Smooth muscle cell (in vitro differentiated cells): ENCODE measurements around the gene IL10RA. TPM values are rescaled to one million over a fixed set of nuclear protein-coding genes. Genes with fewer than 3 reads are reported as not detected.
A peak's percentile ranks its signal among the peaks of the same experiment; 100 is the strongest.

Experiments
- DNase-seq: peaks from one replicate; lab custom pipeline; 2025; ENCODE audit not compliant: unreplicated experiment; lab: John Stamatoyannopoulos, UW
- H2AFZ ChIP-seq: fragments of 200-600 bp; sonication (generic); 2 replicates; pipeline ENCODE4 v1.6.0; 2016; ENCODE audit warnings: antibody characterized with exemption, low read depth, mild to moderate bottlenecking
- H3F3A ChIP-seq: fragments of 200-600 bp; sonication (generic); 2 replicates; pipeline ENCODE4 v1.6.0; 2017; ENCODE audit warnings: antibody characterized with exemption, low read depth
- H3K27ac ChIP-seq: fragments of 200-600 bp; sonication (generic); 2 replicates; pipeline ENCODE4 v1.5.1; 2016; ENCODE audit warnings: low read depth, mild to moderate bottlenecking
- H3K27me3 ChIP-seq: fragments of 200-600 bp; sonication (generic); 2 replicates; pipeline ENCODE4 v1.6.1; 2016; ENCODE audit warnings: low read depth, mild to moderate bottlenecking
- H3K36me3 ChIP-seq: fragments of 200-600 bp; sonication (generic); 2 replicates; pipeline ENCODE4 v1.5.1; 2016; ENCODE audit warnings: low read depth
- H3K4me1 ChIP-seq: fragments of 200-600 bp; sonication (generic); 2 replicates; pipeline ENCODE4 v1.5.1; 2016; ENCODE audit warnings: low read depth
- H3K4me2 ChIP-seq: fragments of 200-600 bp; sonication (generic); 2 replicates; pipeline ENCODE4 v1.6.0; 2016; ENCODE audit warnings: mild to moderate bottlenecking
- H3K4me3 ChIP-seq: fragments of 200-600 bp; sonication (generic); 2 replicates; pipeline ENCODE4 v1.5.1; 2016; ENCODE audit warnings: mild to moderate bottlenecking
- H3K79me2 ChIP-seq: fragments of 200-600 bp; sonication (generic); 2 replicates; pipeline ENCODE4 v1.6.0; 2016; ENCODE audit warnings: low read depth, mild to moderate bottlenecking
- H3K9ac ChIP-seq: fragments of 200-600 bp; sonication (generic); 2 replicates; pipeline ENCODE4 v1.6.0; 2016; ENCODE audit warnings: low read depth
- H3K9me3 ChIP-seq: fragments of 200-600 bp; sonication (generic); replicated peaks from 2 replicates; pipeline ENCODE4 v1.5.1; 2016; ENCODE audit warnings: low read depth
- H4K20me1 ChIP-seq: fragments of 200-600 bp; sonication (generic); 2 replicates; pipeline ENCODE4 v1.6.0; 2016; ENCODE audit warnings: low read depth
- CTCF ChIP-seq: fragments of 200-600 bp; sonication (generic); IDR thresholded peaks from 2 replicates; pipeline ENCODE4 v1.5.1; 2017; ENCODE audit warnings: borderline replicate concordance, mild to moderate bottlenecking, antibody characterized with exemption; ENCODE audit not compliant: insufficient read depth, poor library complexity, severe bottlenecking
- WGBS: methylation state at CpG from one replicate; pipeline ENCODE4 v1.1.7; 2016; ENCODE audit warnings: low lambda C conversion rate; 5-methylcytosine and 5-hydroxymethylcytosine counted together
- polyA plus RNA-seq: library from polyadenylated mRNA; unstranded; fragments of >200 nt; fragmentation: Nextera tagmentation; extraction: Ambion mirVana; gene quantifications from 2 replicates; pipeline ENCODE4 v1.2.1, GENCODE V29; 2016
- total RNA-seq: library from RNA; depleted of rRNA; stranded (reverse); fragments of >200 nt; gene quantifications from 2 replicates; pipeline ENCODE4 v1.2.3, GENCODE V29; 2014

IL10RA gene
- total and polyA plus RNA-seq, 2 experiments from 2014 or later, result 0.07 to 0.18 TPM

GRCh38 chr11:118002010-118002540 is 15.9 kb downstream of the IL10RA start:
- Histone ChIP-seq H3K9ac (no peak overlapping the region), H3K9me3 (no peaks in the 10 kb centered on the region), H3K27me3 (no peaks in the 10 kb centered on the region), H3K79me2 (no peaks in the 10 kb centered on the region), H3K4me1 (peaks cover 13% of the 10 kb centered on the region), H2AFZ (no peak overlapping the region), H3K36me3 (no peaks in the 10 kb centered on the region), H3K4me3 (no peak overlapping the region), H4K20me1 (no peaks in the 10 kb centered on the region), H3K27ac (peak overlapping the region; percentile 72), H3K4me2 (peak overlapping the region; percentile 24), H3F3A (peaks cover 8% of the 10 kb centered on the region)
- WGBS, result 94% methylated on average over 6 of the region's 6 CpGs
- DNase-seq, result no peak
- TF ChIP-seq CTCF, result no peak

GRCh38 chr11:118002541-118003423 is 16.6 kb downstream of the IL10RA start:
- Histone ChIP-seq H3K9ac (peak overlapping the region; percentile 18), H3K27ac (peak overlapping the region; percentile 72), H2AFZ (no peak overlapping the region), H3K27me3 (no peaks in the 10 kb centered on the region), H3F3A (peaks cover 8% of the 10 kb centered on the region), H4K20me1 (no peaks in the 10 kb centered on the region), H3K4me1 (peaks cover 13% of the 10 kb centered on the region), H3K4me3 (no peak overlapping the region), H3K9me3 (no peaks in the 10 kb centered on the region), H3K79me2 (no peaks in the 10 kb centered on the region), H3K36me3 (no peaks in the 10 kb centered on the region), H3K4me2 (peak overlapping the region; percentile 24)
- 21% methylated on average over 7 of the region's 7 CpGs for WGBS
- no peak for DNase-seq
- TF ChIP-seq CTCF, result no peak

- no peak overlapping the region for H3K9ac ChIP-seq
- H3K79me2 ChIP-seq, result no peaks in the 10 kb centered on the region
- H3F3A ChIP-seq, result peaks cover 8% of the 10 kb centered on the region
- no peaks in the 10 kb centered on the region for H3K9me3 ChIP-seq
- TF ChIP-seq CTCF, result no peak
- WGBS, result 70% methylated on average over 4 of the region's 4 CpGs
- no peak overlapping the region for H3K4me2 ChIP-seq
- no peak for DNase-seq
- H3K27ac ChIP-seq, result peak overlapping the region; percentile 72
- no peaks in the 10 kb centered on the region for H3K36me3 ChIP-seq
- no peaks in the 10 kb centered on the region for H4K20me1 ChIP-seq
- H2AFZ ChIP-seq, result no peak overlapping the region
- peaks cover 6% of the 10 kb centered on the region for H3K27me3 ChIP-seq
- H3K4me1 ChIP-seq, result peaks cover 13% of the 10 kb centered on the region
- no peak overlapping the region for H3K4me3 ChIP-seq
Measured at GRCh38 chr11:118003456-118003855, 17.3 kb downstream of the IL10RA start.
